NK-92 (cell line): Measurements from ENCODE around the gene SNAPIN.

Experiments used
- DNase-seq: peaks from one replicate; lab custom pipeline; 2025; ENCODE audit not compliant: unreplicated experiment; lab: John Stamatoyannopoulos, UW

Gene SNAPIN

DNA sequence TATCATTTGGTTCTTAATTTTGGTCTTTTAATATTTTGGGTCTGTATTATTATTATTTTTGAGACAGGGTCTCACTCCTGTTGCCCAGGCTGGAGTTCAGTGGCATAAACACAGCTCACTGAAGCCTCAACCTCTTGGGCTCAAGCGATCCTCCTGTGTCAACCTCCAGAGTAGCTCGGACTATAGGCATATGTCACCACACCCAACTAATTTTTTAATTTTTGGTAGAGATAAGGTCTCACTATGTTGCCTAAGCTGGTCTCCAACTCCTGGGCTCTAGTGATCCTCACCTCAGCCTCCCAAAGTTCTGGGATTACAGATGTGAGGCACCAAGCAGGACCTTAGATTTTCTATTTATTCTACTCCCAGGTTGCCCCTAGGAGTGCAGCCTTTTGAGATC, 15.0 kb downstream of the SNAPIN start:
- DNase-seq, result no peak

DNA sequence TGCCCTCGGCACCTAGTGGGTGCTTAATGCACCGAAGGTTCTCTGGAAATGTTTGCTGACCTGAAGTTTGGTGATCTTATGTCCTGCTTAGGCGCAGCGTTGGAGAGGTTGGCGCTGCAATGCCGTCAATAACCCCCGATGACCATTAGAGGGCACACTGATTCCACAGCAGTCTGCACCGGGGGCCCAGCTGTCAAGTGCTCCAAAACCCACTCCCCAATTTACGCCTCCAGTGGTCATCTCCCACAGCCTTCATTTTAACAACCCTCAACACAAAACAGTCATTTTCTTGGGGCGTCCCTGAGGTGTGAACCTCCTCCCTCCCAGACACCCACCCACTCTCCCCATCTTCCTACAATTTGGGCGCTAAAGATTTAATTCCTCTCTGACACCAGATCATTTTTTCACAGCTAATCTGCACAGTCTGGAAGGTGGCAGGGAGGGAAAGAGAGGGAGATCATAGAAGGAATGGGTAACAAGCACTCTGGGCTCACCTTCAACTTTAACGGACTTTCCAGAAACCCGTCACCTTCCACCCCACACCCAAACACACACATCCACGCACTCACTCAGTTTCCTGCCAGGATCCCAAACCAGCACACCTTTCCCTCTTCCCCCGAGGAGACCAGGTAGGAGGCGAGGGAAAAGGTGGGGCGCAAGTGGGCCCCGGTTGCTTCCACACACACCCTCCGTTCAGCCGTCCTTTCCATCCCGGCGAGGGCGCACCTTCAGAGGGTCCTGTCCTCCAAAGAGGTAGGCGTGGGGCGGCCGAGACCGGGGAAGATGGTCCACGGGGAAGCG, 19.4 kb downstream of the SNAPIN start:
- no peak for DNase-seq

- DNase-seq, result no peak
Observed at GRCh38 chr1:153678519-153679336, 20.2 kb downstream of the SNAPIN start, which contains the start of gene NPR1. TSS of gene NPR1 (plus strand) at chr1:153678688. CDS start at chr1:153679109, 421 bp downstream.

- no peak for DNase-seq
Observed at GRCh38 chr1:153679337-153680119, 21.0 kb downstream of the SNAPIN start.

DNA sequence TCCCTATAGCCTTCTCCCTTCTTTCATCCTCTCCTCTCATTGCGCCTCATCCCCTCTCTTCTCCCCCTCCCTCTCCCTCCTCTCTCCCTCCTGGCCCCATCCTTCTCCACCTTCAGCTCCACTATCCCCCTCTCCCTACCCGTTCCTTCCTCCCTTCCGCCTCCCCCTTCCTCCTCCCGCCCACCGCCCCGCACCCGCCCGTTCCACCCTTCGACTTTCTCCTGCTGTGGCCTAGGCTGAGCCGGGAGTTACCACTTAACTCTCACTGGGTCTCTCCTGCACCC, 21.6 kb downstream of the SNAPIN start:
- no peak for DNase-seq

DNA sequence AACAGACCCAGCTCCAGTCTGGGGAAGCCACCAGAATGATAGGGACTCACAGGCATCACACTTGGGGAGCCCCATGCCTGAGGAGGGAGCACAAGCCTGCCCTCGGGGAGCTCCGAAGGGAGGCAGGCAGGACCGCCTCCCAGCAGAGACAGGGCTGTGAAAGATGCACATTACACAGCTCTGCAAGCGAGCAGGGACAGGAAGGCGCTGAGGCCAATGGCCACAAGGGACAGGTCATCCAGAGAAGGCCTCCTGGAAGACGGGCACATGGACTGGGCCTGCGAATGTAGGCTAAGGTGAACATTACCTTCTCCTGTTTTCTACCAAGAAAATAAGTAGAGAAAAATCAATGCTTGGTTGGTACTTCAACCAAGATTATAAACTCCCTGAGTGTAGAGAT, 24.2 kb downstream of the SNAPIN start:
- no peak for DNase-seq

DNA sequence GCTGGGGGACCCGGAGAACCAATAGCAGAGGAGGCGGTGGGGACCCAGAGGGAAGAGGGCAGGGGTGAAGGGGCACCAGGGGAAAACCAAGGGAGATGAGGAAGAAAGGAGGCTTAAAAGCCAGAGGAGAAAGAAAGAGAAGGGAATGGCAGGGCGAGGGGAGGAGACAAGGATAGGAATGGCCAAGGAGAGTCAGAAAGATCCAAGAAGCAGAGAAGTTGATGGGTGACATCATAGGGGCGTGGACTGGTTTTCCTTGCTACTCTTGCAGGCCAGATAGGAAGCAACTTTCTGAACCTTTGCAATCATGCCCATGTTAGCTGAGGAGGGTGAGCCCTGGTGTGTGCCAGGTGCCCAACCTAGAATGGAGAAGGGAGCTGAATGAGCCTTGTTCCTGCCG, 25.4 kb downstream of the SNAPIN start:
- no peak for DNase-seq

DNA sequence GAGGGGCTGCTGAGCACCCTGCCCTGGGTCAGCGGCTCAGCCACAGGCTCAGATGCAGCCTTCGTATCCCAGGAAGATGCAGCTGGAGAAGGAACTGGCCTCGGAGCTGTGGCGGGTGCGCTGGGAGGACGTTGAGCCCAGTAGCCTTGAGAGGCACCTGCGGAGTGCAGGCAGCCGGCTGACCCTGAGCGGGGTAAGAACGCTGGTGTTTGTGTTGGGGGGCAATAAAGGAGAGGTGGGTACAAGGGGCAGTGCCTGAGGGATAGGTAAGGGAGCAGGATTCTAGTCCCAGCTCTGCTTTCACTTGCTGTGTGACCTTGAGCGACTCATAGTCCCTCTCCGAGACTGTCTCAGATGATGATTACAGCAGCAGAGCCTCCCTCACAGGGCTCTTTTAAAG, 26.4 kb downstream of the SNAPIN start:
- DNase-seq, result no peak

- no peak for DNase-seq
Observed at GRCh38 chr1:153685544-153686340, 27.2 kb downstream of the SNAPIN start.

DNA sequence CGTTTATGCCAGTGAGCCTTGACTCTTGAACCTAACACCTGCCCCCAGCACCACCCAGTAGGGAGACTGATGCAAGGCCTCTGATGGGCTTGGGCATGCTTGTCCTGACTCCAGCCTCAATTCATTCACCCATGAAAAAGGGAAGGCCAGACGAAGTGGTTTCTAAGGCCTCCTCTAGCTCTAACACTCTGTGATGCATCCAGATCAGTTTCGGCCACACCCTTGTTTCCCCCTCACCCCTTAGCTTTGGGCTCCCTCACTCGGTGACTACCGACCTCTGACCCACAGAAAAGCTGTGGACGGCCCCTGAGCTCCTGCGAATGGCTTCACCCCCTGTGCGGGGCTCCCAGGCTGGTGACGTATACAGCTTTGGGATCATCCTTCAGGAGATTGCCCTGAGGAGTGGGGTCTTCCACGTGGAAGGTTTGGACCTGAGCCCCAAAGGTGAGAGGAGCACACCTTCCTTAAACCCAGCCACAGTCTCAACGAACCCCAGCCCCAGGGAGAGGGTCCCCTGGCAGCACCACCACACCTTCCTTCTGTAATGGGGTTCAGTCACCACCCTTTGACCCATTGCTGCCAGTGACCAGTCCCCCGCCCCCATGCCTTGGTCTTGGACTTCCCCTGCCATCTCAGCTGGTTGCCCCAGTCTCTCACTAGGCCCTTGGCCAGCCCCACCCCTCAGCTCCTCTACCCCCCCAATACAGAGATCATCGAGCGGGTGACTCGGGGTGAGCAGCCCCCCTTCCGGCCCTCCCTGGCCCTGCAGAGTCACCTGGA, 29.0 kb downstream of the SNAPIN start:
- no peak for DNase-seq

- DNase-seq, result no peak
Observed at GRCh38 chr1:153688276-153688675, 29.8 kb downstream of the SNAPIN start.

DNA sequence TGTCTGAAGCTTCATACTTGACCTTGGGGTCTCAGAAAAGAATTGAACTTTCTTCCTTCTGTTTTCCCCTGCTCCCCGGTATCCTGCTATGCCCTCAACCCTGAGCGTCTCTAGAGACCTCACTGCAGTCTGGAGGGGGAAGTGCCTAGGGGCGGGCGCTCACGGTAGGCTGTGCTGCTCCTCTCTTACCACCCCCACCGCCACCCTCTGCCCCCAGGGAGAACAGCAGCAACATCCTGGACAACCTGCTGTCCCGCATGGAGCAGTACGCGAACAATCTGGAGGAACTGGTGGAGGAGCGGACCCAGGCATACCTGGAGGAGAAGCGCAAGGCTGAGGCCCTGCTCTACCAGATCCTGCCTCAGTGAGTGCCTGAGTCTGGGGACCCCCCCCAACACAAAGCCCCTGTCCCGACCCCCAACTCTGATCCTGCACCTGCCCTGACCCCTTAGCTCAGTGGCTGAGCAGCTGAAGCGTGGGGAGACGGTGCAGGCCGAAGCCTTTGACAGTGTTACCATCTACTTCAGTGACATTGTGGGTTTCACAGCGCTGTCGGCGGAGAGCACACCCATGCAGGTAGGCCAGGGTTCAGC, 30.3 kb downstream of the SNAPIN start:
- DNase-seq, result no peak

DNA sequence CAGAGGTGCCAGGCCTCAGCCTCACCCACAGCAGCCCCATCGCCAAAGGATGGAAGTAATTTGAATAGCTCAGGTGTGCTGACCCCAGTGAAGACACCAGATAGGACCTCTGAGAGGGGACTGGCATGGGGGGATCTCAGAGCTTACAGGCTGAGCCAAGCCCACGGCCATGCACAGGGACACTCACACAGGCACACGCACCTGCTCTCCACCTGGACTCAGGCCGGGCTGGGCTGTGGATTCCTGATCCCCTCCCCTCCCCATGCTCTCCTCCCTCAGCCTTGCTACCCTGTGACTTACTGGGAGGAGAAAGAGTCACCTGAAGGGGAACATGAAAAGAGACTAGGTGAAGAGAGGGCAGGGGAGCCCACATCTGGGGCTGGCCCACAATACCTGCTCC, 35.0 kb downstream of the SNAPIN start:
- no peak for DNase-seq

- DNase-seq, result no peak
Observed at GRCh38 chr1:153696741-153697140, 38.2 kb downstream of the SNAPIN start.

- no peak for DNase-seq
Observed at GRCh38 chr1:153697191-153698019, 38.9 kb downstream of the SNAPIN start.

DNA sequence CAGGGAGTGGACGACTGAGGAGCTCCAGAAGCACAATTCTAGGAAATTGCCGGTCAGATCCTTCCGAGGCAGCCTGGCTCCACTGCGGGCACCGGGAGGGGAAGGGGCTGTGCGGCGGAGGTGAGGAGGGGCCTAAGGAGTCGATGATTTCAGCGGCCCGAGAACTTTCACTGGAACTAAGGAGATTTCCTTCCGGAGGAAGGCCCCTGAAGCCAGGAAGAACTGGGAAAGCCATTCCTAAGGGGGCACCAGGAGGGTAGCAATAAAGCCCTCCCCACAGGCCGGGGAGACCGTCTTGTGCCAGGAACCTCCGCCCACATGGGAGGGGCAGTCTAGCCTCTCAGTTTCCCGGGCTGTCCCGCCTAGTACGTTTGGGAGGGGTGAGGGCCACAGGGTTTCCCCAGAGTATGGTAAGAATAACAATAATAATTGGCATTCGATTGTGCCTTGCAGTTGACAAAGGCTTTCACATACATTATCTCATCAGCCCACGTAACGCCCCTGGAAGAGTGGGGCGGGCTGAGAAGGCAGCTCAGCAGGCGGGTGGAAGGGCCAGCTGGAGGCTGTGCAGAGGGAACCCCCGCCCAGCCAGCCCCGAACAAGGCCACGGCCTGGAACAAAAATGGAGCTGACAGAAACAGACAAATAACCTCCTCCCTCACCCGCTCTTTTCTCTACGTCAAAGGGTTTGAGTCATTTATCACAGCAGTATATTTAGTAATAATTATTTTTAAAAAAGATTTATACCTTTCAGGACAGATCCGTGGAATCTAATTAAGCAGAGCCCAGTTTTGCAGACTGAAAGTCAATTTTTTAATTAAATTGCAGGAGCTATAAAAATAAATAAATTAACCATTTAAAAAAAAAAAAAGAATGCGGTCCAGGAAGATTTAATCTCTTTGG, 39.8 kb downstream of the SNAPIN start:
- DNase-seq, result no peak

DNA sequence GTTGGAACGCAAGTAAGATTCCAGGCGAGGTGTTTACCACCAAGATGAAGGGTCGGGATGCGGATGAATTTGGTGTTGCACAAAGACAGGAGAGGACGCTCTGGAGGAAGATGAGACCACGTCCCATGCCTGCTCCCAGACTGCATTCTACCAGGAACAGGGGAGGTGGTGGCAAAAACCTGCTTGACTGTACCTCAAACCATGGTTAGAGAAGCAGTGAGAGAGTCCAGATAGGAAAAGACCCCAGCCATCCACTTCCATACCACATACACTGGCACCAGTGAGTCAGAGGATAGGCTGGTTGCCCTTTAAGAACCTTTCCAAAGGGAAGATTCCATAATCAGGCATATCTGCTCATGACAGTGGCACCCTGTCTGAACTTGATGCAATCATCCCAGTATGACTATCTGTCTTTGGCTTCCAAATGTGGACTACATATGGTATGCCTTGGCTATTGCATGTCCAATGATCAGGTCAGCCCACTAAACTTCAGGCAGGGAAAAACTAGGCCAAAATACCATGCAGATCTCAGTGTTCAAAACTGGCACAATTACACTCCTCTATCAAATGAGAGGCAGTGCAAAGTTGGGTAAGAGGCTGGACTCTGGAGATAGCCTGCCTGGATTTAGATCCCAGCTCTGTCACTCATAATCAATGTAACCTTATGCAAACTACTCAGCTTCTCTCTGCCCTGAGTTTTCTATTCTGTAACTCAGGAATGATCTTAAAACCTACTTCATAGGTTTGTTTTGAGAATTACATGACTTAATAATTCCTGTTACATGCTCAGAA, 40.6 kb downstream of the SNAPIN start:
- no peak for DNase-seq
